ENCODE results near the gene PPIL1. TPM values are rescaled to one million over a fixed set of nuclear protein-coding genes. Genes with fewer than 3 reads are reported as not detected.
A peak's percentile ranks its signal among the peaks of the same experiment; 100 is the strongest.

The PPIL1 gene
- total and polyA plus RNA-seq, 2 of the 4 experiments (the other 2 are of a cell fraction), result 28.4 to 58.4 TPM

- Histone ChIP-seq H3K18ac (ENCODE audit: low read depth, low read length) (no peak overlapping the region), H3K23ac (ENCODE audit: low read depth, low read length) (no peak overlapping the region), H4K20me1 (ENCODE audit: insufficient read depth, low read length) (no peaks in the 10 kb centered on the region), H4K8ac (ENCODE audit: low read depth in 2 of 2, low read length in 2 of 2) (no peak overlapping the region), H2AFZ (replicated peaks; ENCODE audit: low read length, poor library complexity) (no peak overlapping the region), H3K4me2 (ENCODE audit: low read depth, low read length) (no peak overlapping the region), H3K9me1 (ENCODE audit: insufficient read depth, low read length) (peaks cover 14% of the 10 kb centered on the region), H3K4me3 (ENCODE audit: insufficient read depth, low read depth, low read length) (no peak overlapping the region), H3K4me1 (ENCODE audit: control insufficient read depth, insufficient read depth, low read length) (peaks cover 38% of the 10 kb centered on the region), H3K27me3 (ENCODE audit: control insufficient read depth, insufficient read depth, low read length) (no peaks in the 10 kb centered on the region), H3K56ac (ENCODE audit: extremely low read depth, insufficient read depth, low read length) (no peak overlapping the region), H2BK15ac (ENCODE audit: low read depth, low read length) (no peak overlapping the region), H2BK120ac (ENCODE audit: low read depth, low read length) (no peak overlapping the region), H2AK5ac (ENCODE audit: low read depth, low read length) (no peak overlapping the region), H4K91ac (ENCODE audit: insufficient read depth, low read depth, low read length) (no peak overlapping the region), H2BK5ac (ENCODE audit: low read depth, low read length, poor library complexity, severe bottlenecking) (no peak overlapping the region), H2BK20ac (ENCODE audit: low read depth, low read length) (no peak overlapping the region), H3K79me1 (ENCODE audit: low read depth in 1 of 2, low read length in 2 of 2) (peaks cover 0 to 10% of the 10 kb centered on the region in 2 experiments; a peak in 1 of 4 replicates), H2AK9ac (replicated peaks; ENCODE audit: low read depth, low read length, poor library complexity) (no peak overlapping the region), H3K9ac (ENCODE audit: low read depth, low read length) (no peak overlapping the region), H3K4ac (ENCODE audit: low read depth, low read length) (no peak overlapping the region; the same call in 1 of the 2 replicates), H4K5ac (ENCODE audit: low read depth, low read length) (no peak overlapping the region), H3K27ac (ENCODE audit: insufficient read depth, low read length) (peak overlapping the region; percentile 46; the same call in 1 of the 2 replicates), H3K14ac (replicated peaks; ENCODE audit: low read depth, low read length) (0 out of 2 replicates have a peak overlapping the region, but pooled peaks have one; percentile 4), H3K9me3 (ENCODE audit: control insufficient read depth, insufficient read depth, low read length) (no peaks in the 10 kb centered on the region), H3K36me3 (ENCODE audit: control insufficient read depth, insufficient read depth, low read length) (peaks cover 25% of the 10 kb centered on the region)
- no TSS peak for BruUV-seq (replicated peaks)
- dilution Hi-C loops (cut with HindIII; ENCODE audit: low sequenced_read_pairs, unreplicated experiment) (no loop called here), intact Hi-C loops (cut with micrococcal nuclease) (no loop called here), in situ Hi-C loops (cut with MboI; ENCODE audit: low sequenced_read_pairs) (no loop called here)
- ChIA-PET POLR2A (ENCODE audit: unreplicated experiment) (no interaction called here), CTCF (no interaction called here)
- peak; percentile 76 for TF ChIP-seq CEBPB (IDR thresholded peaks at IDR 0.05; ENCODE audit: low read depth, low read length)
- no peak for TF ChIP-seq CHD1 (IDR thresholded peaks at IDR 0.05; ENCODE audit: low read depth, low read length)
- no CpG with 5 or more reads among the region's 5 CpGs for WGBS, 2 experiments (ENCODE audit: extremely low coverage in 2 of 2, insufficient read length in 1 of 2)
- DNase-seq, result peak; percentile 54
- no peak for ATAC-seq (ENCODE audit: low read depth)
These were observed 45.9 kb upstream of the PPIL1 start for GRCh38 chr6:36920546-36920945.

Data from IMR-90 (cell line).